H9 (cell line): ENCODE results near the gene ZBTB8A. TPM values are rescaled to one million over a fixed set of nuclear protein-coding genes. Genes with fewer than 3 reads are reported as not detected.

Experiments used
- DNase-seq: peaks from one replicate; pipeline ENCODE4 v3.0.0-alpha.2; 2017
- H2AFZ ChIP-seq: one replicate; pipeline ENCODE4 v1.6.1; 2013; ENCODE audit warnings: mild to moderate bottlenecking, low read length, control low read depth, moderate library complexity
- H2AK5ac ChIP-seq: 2 replicates; pipeline ENCODE4 v1.6.1; 2013; ENCODE audit warnings: low read length, control low read depth, mixed read lengths; ENCODE audit not compliant: insufficient read length
- H2BK120ac ChIP-seq: one replicate; pipeline ENCODE4 v1.6.1; 2013; ENCODE audit warnings: low read depth, mild to moderate bottlenecking, low read length, control low read depth, inconsistent platforms; ENCODE audit not compliant: poor library complexity, severe bottlenecking
- H2BK12ac ChIP-seq: 2 replicates; pipeline ENCODE4 v1.6.1; 2013; ENCODE audit warnings: low read length, control low read depth, mixed read lengths, low read depth; ENCODE audit not compliant: insufficient read length
- H2BK15ac ChIP-seq: 2 replicates; pipeline ENCODE4 v1.6.1; 2013; ENCODE audit warnings: low read depth, low read length, control low read depth
- H2BK20ac ChIP-seq: one replicate; pipeline ENCODE4 v1.6.1; 2013; ENCODE audit warnings: low read depth, mild to moderate bottlenecking, low read length, control low read depth, inconsistent platforms; ENCODE audit not compliant: poor library complexity, severe bottlenecking
- H2BK5ac ChIP-seq: 2 replicates; pipeline ENCODE4 v1.6.1; 2013; ENCODE audit warnings: low read length, control low read depth, mixed read lengths; ENCODE audit not compliant: insufficient read length
- H3K14ac ChIP-seq: 2 replicates; pipeline ENCODE4 v1.6.1; 2013; ENCODE audit warnings: low read length, control low read depth; ENCODE audit not compliant: insufficient read depth
- H3K18ac ChIP-seq: 2 replicates; pipeline ENCODE4 v1.6.1; 2013; ENCODE audit warnings: low read depth, mild to moderate bottlenecking, mixed read lengths, low read length, control low read depth; ENCODE audit not compliant: insufficient read length
- H3K23ac ChIP-seq: 2 replicates; pipeline ENCODE4 v1.6.1; 2013; ENCODE audit warnings: low read length, control low read depth, mixed read lengths, low read depth; ENCODE audit not compliant: insufficient read length
- H3K23me2 ChIP-seq: 2 replicates; pipeline ENCODE4 v1.6.1; 2013; ENCODE audit warnings: low read depth, mild to moderate bottlenecking, mixed read lengths, low read length, control low read depth; ENCODE audit not compliant: insufficient read length, poor library complexity, severe bottlenecking
- H3K27ac ChIP-seq: 2 replicates; pipeline ENCODE4 v1.5.1; 2013; ENCODE audit warnings: low read length, control low read depth, mixed read lengths, low read depth; ENCODE audit not compliant: insufficient read length
- H3K27me3 ChIP-seq: 2 replicates; pipeline ENCODE4 v1.6.1; 2013; ENCODE audit warnings: low read length, control low read depth, inconsistent platforms; ENCODE audit not compliant: insufficient read depth
- H3K4ac ChIP-seq: 2 replicates; pipeline ENCODE4 v1.6.1; 2013; ENCODE audit warnings: low read depth, mild to moderate bottlenecking, control low read depth, inconsistent platforms, low read length, moderate library complexity
- H3K4me1 ChIP-seq: 2 replicates; pipeline ENCODE4 v1.6.1; 2013; ENCODE audit warnings: low read length, control low read depth, inconsistent platforms; ENCODE audit not compliant: insufficient read depth
- H3K4me2 ChIP-seq: 2 replicates; pipeline ENCODE4 v1.6.1; 2013; ENCODE audit warnings: low read length, control low read depth, mixed read lengths; ENCODE audit not compliant: insufficient read length, insufficient read depth
- H3K56ac ChIP-seq: 2 replicates; pipeline ENCODE4 v1.6.1; 2013; ENCODE audit warnings: low read depth, mild to moderate bottlenecking, mixed read lengths, low read length, control low read depth; ENCODE audit not compliant: insufficient read length
- H3K79me1 ChIP-seq: 2 replicates; pipeline ENCODE4 v1.6.1; 2013; ENCODE audit warnings: low read depth, mild to moderate bottlenecking, moderate library complexity, low read length, control low read depth, inconsistent platforms; ENCODE audit not compliant: insufficient read depth, poor library complexity, severe bottlenecking
- H3K79me2 ChIP-seq: 2 replicates; pipeline ENCODE4 v1.6.1; 2013; ENCODE audit warnings: low read length, control low read depth, inconsistent platforms; ENCODE audit not compliant: insufficient read depth
- H3K9ac ChIP-seq: 2 replicates; pipeline ENCODE4 v1.6.1; 2013; ENCODE audit warnings: low read length, control low read depth, mixed read lengths; ENCODE audit not compliant: insufficient read length; ENCODE audit errors: extremely low read depth
- H3K9me3 ChIP-seq: one replicate; pipeline ENCODE4 v1.6.1; 2013; ENCODE audit warnings: low read depth, low read length, inconsistent platforms; ENCODE audit not compliant: control insufficient read depth
- H3T11ph ChIP-seq: one replicate; pipeline ENCODE4 v1.6.1; 2013; ENCODE audit warnings: mild to moderate bottlenecking, low read length, control low read depth, inconsistent platforms
- H4K20me1 ChIP-seq: one replicate; pipeline ENCODE4 v1.6.1; 2013; ENCODE audit not compliant: control insufficient read depth, insufficient read length, insufficient read depth
- H4K5ac ChIP-seq: 2 replicates; pipeline ENCODE4 v1.6.1; 2013; ENCODE audit warnings: low read depth, mild to moderate bottlenecking, mixed read lengths, low read length, control low read depth; ENCODE audit not compliant: insufficient read length
- H4K8ac ChIP-seq: replicated peaks from 2 replicates; pipeline ENCODE4 v1.6.1; 2013; ENCODE audit warnings: low read length, control low read depth, mixed read lengths, low read depth; ENCODE audit not compliant: insufficient read length
- H4K91ac ChIP-seq: 2 replicates; pipeline ENCODE4 v1.6.1; 2013; ENCODE audit warnings: low read depth, mild to moderate bottlenecking, moderate library complexity, mixed read lengths, low read length, control low read depth; ENCODE audit not compliant: insufficient read length
- H3K27ac Mint-ChIP-seq, 3 experiments: 2 replicates in 2 of 3; 3 replicates in 1 of 3; pipeline ENCODE4 v1.8.0; 2020 to 2021; ENCODE audit warnings: mixed read lengths in 3 of 3, mild to moderate bottlenecking in 1 of 3, moderate library complexity in 1 of 3
- H3K27me3 Mint-ChIP-seq: 2 replicates; pipeline ENCODE4 v1.8.0; 2021; ENCODE audit warnings: low read depth, mild to moderate bottlenecking, moderate library complexity, mixed read lengths
- H3K36me3 Mint-ChIP-seq, 3 experiments: 2 replicates in 2 of 3; 3 replicates in 1 of 3; pipeline ENCODE4 v1.8.0; 2020 to 2021; ENCODE audit warnings: low read depth in 3 of 3, mixed read lengths in 3 of 3; ENCODE audit not compliant: insufficient read depth in 1 of 3
- H3K4me1 Mint-ChIP-seq, 2 experiments: 2 replicates each; pipeline ENCODE4 v1.8.0; 2020; ENCODE audit warnings: mixed read lengths in 2 of 2
- H3K4me3 Mint-ChIP-seq, 2 experiments: 2 replicates in 1 of 2; 3 replicates in 1 of 2; pipeline ENCODE4 v1.8.0; 2020 to 2021; ENCODE audit warnings: mild to moderate bottlenecking in 2 of 2, mixed read lengths in 2 of 2, moderate library complexity in 1 of 2
- H3K9me3 Mint-ChIP-seq, 2 experiments: 2 replicates in 1 of 2; 3 replicates in 1 of 2; pipeline ENCODE4 v1.8.0; 2020; ENCODE audit warnings: mild to moderate bottlenecking in 2 of 2, mixed read lengths in 2 of 2, moderate library complexity in 1 of 2
- CTCF ChIP-seq: fragments of 200-600 bp; sonication (generic); conservative IDR thresholded peaks from 3 replicates; pipeline ENCODE4 v1.8.0; 2021; ENCODE audit warnings: antibody characterized with exemption, mild to moderate bottlenecking
- WGBS: extraction: QIAGEN DNeasy Blood & Tissue Kit; methylation state at CpG from one replicate; pipeline ENCODE4 v1.1.7; 2013; ENCODE audit warnings: missing lambda C conversion rate, low lambda C conversion rate, mixed read lengths; ENCODE audit not compliant: insufficient read length; ENCODE audit errors: extremely low coverage; 5-methylcytosine and 5-hydroxymethylcytosine counted together
- total RNA-seq: library from RNA; stranded (reverse); gene quantifications from 2 replicates; pipeline ENCODE4 v1.2.1, GENCODE V29; 2021

ZBTB8A gene
- total RNA-seq, 1 experiment from 2014 or later: 11.3 TPM

DNA sequence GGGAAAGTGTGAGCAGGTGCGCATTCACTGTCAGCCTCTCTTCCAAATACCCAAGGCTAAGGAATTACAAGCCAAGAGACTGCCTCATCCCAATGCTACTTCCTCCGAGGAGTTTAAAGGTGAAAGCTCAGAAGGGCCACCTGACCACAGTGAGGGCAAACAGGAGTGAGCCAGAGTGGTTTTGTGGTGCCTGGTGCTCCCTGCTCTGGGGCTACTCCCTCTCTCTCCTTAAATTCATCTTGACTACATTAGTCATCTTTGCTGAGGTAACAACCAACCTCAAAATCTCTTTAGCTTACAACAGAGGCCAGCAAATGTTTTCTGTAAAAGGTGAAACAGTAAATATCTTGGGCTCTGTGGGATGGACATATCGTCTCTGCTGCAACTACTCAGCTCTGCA is 14.2 kb upstream of the ZBTB8A start:
- H3K4me1 ChIP-seq: no peaks in the 10 kb centered on the region
- no peak overlapping the region for H3K4me3 Mint-ChIP-seq

More for the DNA sequence above, 14.2 kb upstream of the ZBTB8A start:
- H3K9me3 Mint-ChIP-seq: no peaks in the 10 kb centered on the region
- H3K23ac ChIP-seq: no peak overlapping the region
- no peak overlapping the region for H2BK5ac ChIP-seq
- DNase-seq: no peak
- H2BK20ac ChIP-seq: no peak overlapping the region
- H4K91ac ChIP-seq: no peak overlapping the region
- H3K27me3 Mint-ChIP-seq: no peaks in the 10 kb centered on the region
- H3K4me2 ChIP-seq: no peak overlapping the region
- no peaks in the 10 kb centered on the region for H3K9me3 ChIP-seq
- WGBS: no CpG with 5 or more reads among the region's 3 CpGs
- H2BK120ac ChIP-seq: no peak overlapping the region
- H3K27ac Mint-ChIP-seq: peak overlapping the region in 1 of 3 experiments; percentile 32; a peak in 1 of 7 replicates
- no peak overlapping the region for H2BK12ac ChIP-seq
- no peak overlapping the region for H3K4ac ChIP-seq
- H3K79me2 ChIP-seq: no peaks in the 10 kb centered on the region
- peak overlapping the region; percentile 12; the same call in 1 of the 2 replicates for H2BK15ac ChIP-seq
- H3K18ac ChIP-seq: no peak overlapping the region
- H3K56ac ChIP-seq: no peak overlapping the region
- H3K36me3 Mint-ChIP-seq: no peaks in the 10 kb centered on the region
- H2AK5ac ChIP-seq: no peak overlapping the region
- H3K9ac ChIP-seq: no peak overlapping the region
- no peak overlapping the region for H3T11ph ChIP-seq
- peaks cover 0 to 5% of the 10 kb centered on the region in 2 experiments for H3K4me1 Mint-ChIP-seq
- H3K14ac ChIP-seq: no peak overlapping the region; the same call in 1 of the 2 replicates
- no peak overlapping the region for H2AFZ ChIP-seq
- TF ChIP-seq CTCF: no peak
- H4K8ac ChIP-seq: no peak overlapping the region
- no peak overlapping the region for H4K5ac ChIP-seq
- H3K27me3 ChIP-seq: no peaks in the 10 kb centered on the region
- H3K27ac ChIP-seq: no peak overlapping the region
- no peaks in the 10 kb centered on the region for H3K23me2 ChIP-seq
- no peaks in the 10 kb centered on the region for H4K20me1 ChIP-seq
- no peaks in the 10 kb centered on the region for H3K79me1 ChIP-seq
